ENCODE measurements around the gene SNTG2.

GRCh38 chr2:1305342-1306013 is 354.8 kb downstream of the SNTG2 start:
- TF ChIP-seq CTCF (conservative IDR thresholded peaks at IDR 0.05; ENCODE audit: low read length) (no peak), EZH2phosphoT487 (IDR thresholded peaks at IDR 0.05; ENCODE audit: borderline replicate concordance, low read depth, low read length) (no peak)
